ENCODE data around the gene MIEF1.

Gene MIEF1

DNA sequence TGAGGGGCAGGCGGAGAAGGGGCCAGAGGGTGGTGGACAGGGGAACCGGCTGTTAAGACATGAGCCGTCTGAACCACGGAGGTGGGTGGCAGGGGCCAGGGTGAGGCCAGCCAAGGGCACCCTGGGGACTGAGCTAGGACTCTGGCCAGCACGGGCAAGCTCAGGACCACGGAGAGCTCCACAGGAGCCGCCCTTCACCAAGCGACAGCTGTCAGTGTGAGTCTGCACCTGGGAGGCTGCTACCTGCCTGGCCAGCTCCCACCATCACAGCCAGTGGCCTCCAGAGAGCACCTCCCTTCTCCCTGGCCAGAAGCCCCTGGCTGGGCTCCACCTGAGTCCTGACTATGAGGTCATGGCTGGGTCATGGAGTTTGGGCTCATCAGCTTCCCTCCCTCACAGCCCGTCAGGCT, 23.6 kb upstream of the MIEF1 start:
- H3K36me3 Mint-ChIP-seq = peaks cover 20% of the 10 kb centered on the region
- H3K27me3 Mint-ChIP-seq = no peaks in the 10 kb centered on the region
- ATAC-seq = no peak
- H3K27ac Mint-ChIP-seq = no peak overlapping the region
- no peaks in the 10 kb centered on the region for H3K9me3 Mint-ChIP-seq
- peaks cover 18% of the 10 kb centered on the region for H3K4me1 Mint-ChIP-seq
- no peak overlapping the region for H3K4me3 Mint-ChIP-seq

DNA sequence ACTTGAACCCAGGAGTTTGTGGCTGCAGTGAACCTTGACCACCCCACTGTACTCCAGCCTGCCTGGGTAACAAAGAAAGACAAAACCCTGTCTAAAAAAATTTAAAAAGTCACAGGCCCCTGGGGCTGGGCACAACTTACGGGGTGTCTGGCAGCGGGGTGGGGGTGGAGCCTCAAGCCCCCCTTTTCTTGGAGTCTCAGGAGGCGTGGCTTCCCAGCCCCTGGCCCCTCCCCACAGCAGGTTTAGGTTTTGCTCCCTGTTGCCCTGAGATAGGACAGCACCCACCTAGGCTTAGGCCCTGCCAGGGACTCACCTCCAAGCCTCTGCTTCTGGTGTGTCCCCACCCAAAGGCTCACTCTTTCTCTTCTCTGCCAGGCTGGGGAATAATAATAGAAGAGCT, 22.8 kb upstream of the MIEF1 start:
- Mint-ChIP-seq H3K36me3 (peaks cover 20% of the 10 kb centered on the region), H3K9me3 (no peaks in the 10 kb centered on the region), H3K4me3 (no peak overlapping the region), H3K27me3 (no peaks in the 10 kb centered on the region), H3K27ac (no peak overlapping the region), H3K4me1 (peaks cover 11% of the 10 kb centered on the region)
- ATAC-seq = no peak

- peaks cover 11% of the 10 kb centered on the region for H3K4me1 Mint-ChIP-seq
- H3K27ac Mint-ChIP-seq = no peak overlapping the region
- no peaks in the 10 kb centered on the region for H3K9me3 Mint-ChIP-seq
- no peaks in the 10 kb centered on the region for H3K27me3 Mint-ChIP-seq
- no peak for ATAC-seq
- H3K36me3 Mint-ChIP-seq = peaks cover 20% of the 10 kb centered on the region
- H3K4me3 Mint-ChIP-seq = no peak overlapping the region
Measured at GRCh38 chr22:39480557-39480956, 21.5 kb upstream of the MIEF1 start.

- Mint-ChIP-seq H3K27me3 (no peaks in the 10 kb centered on the region), H3K36me3 (peaks cover 20% of the 10 kb centered on the region), H3K4me1 (peaks cover 11% of the 10 kb centered on the region), H3K4me3 (no peak overlapping the region), H3K9me3 (no peaks in the 10 kb centered on the region), H3K27ac (no peak overlapping the region)
- ATAC-seq = no peak
Measured at GRCh38 chr22:39481054-39481453, 21.0 kb upstream of the MIEF1 start.

GRCh38 chr22:39481595-39481994, 20.5 kb upstream of the MIEF1 start:
- no peaks in the 10 kb centered on the region for H3K27me3 Mint-ChIP-seq
- peaks cover 11% of the 10 kb centered on the region for H3K4me1 Mint-ChIP-seq
- H3K27ac Mint-ChIP-seq = no peak overlapping the region
- no peaks in the 10 kb centered on the region for H3K9me3 Mint-ChIP-seq
- peaks cover 20% of the 10 kb centered on the region for H3K36me3 Mint-ChIP-seq
- H3K4me3 Mint-ChIP-seq = no peak overlapping the region
- no peak for ATAC-seq

- Mint-ChIP-seq H3K27ac (no peak overlapping the region), H3K36me3 (peaks cover 9% of the 10 kb centered on the region), H3K27me3 (no peaks in the 10 kb centered on the region), H3K9me3 (no peaks in the 10 kb centered on the region), H3K4me3 (no peak overlapping the region), H3K4me1 (peaks cover 11% of the 10 kb centered on the region)
- no peak for ATAC-seq
Measured at GRCh38 chr22:39482768-39483167, 19.3 kb upstream of the MIEF1 start.

GRCh38 chr22:39486951-39487825, 14.9 kb upstream of the MIEF1 start:
- H3K36me3 Mint-ChIP-seq = peaks cover 6% of the 10 kb centered on the region
- H3K9me3 Mint-ChIP-seq = no peaks in the 10 kb centered on the region
- no peak overlapping the region for H3K27ac Mint-ChIP-seq
- H3K4me1 Mint-ChIP-seq = peaks cover 24% of the 10 kb centered on the region
- ATAC-seq = no peak
- H3K4me3 Mint-ChIP-seq = no peak overlapping the region
- no peaks in the 10 kb centered on the region for H3K27me3 Mint-ChIP-seq

DNA sequence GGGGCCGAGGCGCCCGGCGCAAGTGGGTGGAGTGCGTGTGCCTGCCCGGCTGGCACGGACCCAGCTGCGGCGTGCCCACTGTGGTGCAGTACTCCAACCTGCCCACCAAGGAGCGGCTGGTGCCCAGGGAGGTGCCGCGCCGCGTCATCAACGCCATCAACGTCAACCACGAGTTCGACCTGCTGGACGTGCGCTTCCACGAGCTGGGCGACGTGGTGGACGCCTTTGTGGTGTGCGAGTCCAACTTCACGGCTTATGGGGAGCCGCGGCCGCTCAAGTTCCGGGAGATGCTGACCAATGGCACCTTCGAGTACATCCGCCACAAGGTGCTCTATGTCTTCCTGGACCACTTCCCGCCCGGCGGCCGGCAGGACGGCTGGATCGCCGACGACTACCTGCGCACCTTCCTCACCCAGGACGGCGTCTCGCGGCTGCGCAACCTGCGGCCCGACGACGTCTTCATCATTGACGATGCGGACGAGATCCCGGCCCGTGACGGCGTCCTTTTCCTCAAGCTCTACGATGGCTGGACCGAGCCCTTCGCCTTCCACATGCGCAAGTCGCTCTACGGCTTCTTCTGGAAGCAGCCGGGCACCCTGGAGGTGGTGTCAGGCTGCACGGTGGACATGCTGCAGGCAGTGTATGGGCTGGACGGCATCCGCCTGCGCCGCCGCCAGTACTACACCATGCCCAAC, 14.1 kb upstream of the MIEF1 start:
- no peaks in the 10 kb centered on the region for H3K27me3 Mint-ChIP-seq
- no peak overlapping the region for H3K27ac Mint-ChIP-seq
- no peaks in the 10 kb centered on the region for H3K9me3 Mint-ChIP-seq
- H3K4me3 Mint-ChIP-seq = no peak overlapping the region
- ATAC-seq = no peak
- H3K4me1 Mint-ChIP-seq = peaks cover 27% of the 10 kb centered on the region
- peaks cover 6% of the 10 kb centered on the region for H3K36me3 Mint-ChIP-seq

GRCh38 chr22:39488563-39489083, 13.5 kb upstream of the MIEF1 start:
- Mint-ChIP-seq H3K9me3 (no peaks in the 10 kb centered on the region), H3K36me3 (peaks cover 6% of the 10 kb centered on the region), H3K27ac (no peak overlapping the region), H3K4me3 (no peak overlapping the region), H3K4me1 (peaks cover 34% of the 10 kb centered on the region), H3K27me3 (no peaks in the 10 kb centered on the region)
- ATAC-seq = no peak

DNA sequence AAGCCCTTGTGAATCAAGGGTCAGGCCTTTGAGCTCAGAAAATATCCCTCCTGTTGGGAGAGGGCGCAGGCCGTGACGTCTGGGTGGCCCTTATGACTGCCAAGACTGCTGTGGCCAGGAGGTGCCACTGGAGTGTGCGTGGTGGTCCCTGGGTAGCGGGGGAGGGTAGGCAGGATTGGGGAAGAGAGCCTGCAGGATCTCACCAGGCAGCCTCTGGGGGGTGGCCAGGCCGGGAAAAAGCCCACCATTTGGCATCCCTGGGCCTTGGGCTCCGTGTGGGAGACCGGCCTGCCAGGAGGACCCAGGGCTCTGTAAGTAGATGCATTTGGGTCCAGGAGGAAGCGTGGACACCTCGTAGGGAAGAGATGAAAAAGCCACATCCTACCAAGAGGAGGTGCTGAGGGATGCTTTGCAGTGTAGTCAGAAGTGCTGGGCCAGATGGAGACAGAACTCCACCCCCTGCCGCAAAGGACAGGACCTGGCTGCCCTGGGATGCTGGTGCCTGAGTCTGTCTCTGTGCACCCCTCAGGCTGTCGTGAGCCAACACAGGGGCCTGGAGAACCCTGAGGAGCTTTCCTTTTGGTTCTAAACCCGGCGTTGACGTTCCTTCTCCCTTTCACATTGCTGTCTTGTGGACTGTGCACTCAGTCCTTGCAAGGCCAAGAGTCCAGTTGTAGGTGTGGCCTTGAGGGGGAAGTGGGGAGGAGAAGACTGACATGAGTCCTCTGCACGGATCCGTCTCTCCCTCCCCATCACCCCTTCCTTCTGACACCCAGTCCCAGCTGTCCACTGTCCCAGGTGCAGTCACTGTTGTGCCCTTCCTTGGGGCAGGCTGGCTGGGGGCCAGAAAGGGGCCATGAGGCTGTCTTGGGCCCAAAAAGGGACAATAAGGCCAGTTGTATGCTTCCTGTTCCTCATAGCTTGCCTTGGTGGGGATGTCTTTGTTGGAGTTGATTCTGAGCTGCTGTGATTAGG, 12.7 kb upstream of the MIEF1 start:
- H3K36me3 Mint-ChIP-seq = peaks cover 6% of the 10 kb centered on the region
- no peaks in the 10 kb centered on the region for H3K9me3 Mint-ChIP-seq
- H3K4me1 Mint-ChIP-seq = peaks cover 35% of the 10 kb centered on the region
- no peaks in the 10 kb centered on the region for H3K27me3 Mint-ChIP-seq
- ATAC-seq = no peak
- peak overlapping the region; percentile 17 for H3K4me3 Mint-ChIP-seq
- H3K27ac Mint-ChIP-seq = peak overlapping the region; percentile 12

DNA sequence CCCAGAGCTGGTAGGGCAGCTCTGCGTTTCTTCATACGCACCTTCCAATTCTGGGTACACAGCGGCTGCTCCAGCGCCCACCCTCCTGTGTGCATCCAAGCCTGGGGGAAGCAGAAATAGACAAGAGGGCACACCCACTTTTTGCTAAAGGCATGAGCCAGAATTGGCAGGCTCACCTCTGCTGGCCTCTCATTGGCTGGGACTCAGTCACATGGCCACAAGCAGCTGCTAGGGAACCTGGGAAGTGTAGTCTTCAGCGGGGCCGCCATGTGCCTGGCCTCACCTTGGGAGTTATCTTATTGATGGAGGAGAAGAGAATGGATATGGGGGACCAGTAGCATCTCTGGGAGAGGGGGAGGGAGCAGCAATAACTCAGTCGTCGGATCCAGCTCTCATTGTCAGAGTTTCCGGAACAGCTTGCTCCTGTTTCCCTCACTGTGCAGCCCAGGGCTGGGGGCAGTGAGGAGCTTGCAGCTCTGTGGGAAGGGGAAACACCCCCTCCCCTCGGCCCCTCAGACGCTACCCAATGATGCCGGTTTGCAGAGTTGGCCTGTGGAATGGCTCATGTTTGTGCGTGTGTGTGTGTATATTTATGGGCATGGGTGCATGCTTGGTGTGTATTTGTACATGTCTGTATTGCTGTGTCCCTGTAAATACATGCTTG, 11.8 kb upstream of the MIEF1 start:
- H3K9me3 Mint-ChIP-seq = no peaks in the 10 kb centered on the region
- H3K36me3 Mint-ChIP-seq = peaks cover 6% of the 10 kb centered on the region
- peak; percentile 96 for ATAC-seq
- H3K4me3 Mint-ChIP-seq = peak overlapping the region; percentile 24
- H3K27ac Mint-ChIP-seq = peak overlapping the region; percentile 12
- H3K4me1 Mint-ChIP-seq = peaks cover 43% of the 10 kb centered on the region
- no peaks in the 10 kb centered on the region for H3K27me3 Mint-ChIP-seq

GRCh38 chr22:39490966-39491680, 11.0 kb upstream of the MIEF1 start:
- Mint-ChIP-seq H3K27ac (peak overlapping the region; percentile 22), H3K27me3 (no peaks in the 10 kb centered on the region), H3K36me3 (peaks cover 6% of the 10 kb centered on the region), H3K4me1 (peaks cover 51% of the 10 kb centered on the region), H3K4me3 (no peak overlapping the region), H3K9me3 (no peaks in the 10 kb centered on the region)
- no peak for ATAC-seq

- Mint-ChIP-seq H3K36me3 (peaks cover 6% of the 10 kb centered on the region), H3K9me3 (no peaks in the 10 kb centered on the region), H3K27me3 (no peaks in the 10 kb centered on the region), H3K27ac (no peak overlapping the region), H3K4me3 (no peak overlapping the region), H3K4me1 (peaks cover 57% of the 10 kb centered on the region)
- no peak for ATAC-seq
Measured at GRCh38 chr22:39491696-39492095, 10.4 kb upstream of the MIEF1 start.

DNA sequence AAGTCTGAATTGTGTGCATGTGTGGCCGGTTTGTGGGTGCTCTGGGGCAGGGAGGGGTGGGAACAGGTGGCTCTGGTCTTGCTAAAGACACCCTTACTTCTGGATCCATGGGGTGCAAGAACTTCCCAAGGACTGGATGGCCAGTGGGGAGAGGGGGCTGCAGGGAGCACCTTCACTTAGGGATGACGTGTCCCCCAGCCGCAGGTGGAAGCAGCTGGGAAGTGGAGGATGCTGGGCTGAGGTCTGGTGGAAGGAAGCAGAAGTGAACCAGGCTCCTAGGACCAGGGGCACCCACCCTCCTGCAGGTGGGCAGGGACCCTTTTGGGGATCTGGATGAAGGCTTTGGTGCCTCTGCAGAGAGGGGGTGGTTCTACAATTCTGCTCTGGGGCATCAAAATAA, 9.9 kb upstream of the MIEF1 start:
- Mint-ChIP-seq H3K36me3 (peaks cover 6% of the 10 kb centered on the region), H3K9me3 (no peaks in the 10 kb centered on the region), H3K4me1 (peaks cover 60% of the 10 kb centered on the region), H3K27ac (no peak overlapping the region), H3K27me3 (no peaks in the 10 kb centered on the region), H3K4me3 (no peak overlapping the region)
- no peak for ATAC-seq

Measured in stimulated activated memory B cell treated with anti-CD40 and anti-IgM and Interleukin-4, amounts not matched to agents 10 μg/mL and 1 μg/mL and 100 μg/mL, for 72 hours (primary cell).